Measurements from ENCODE around the gene AGAP5.
"Not testable (repeated sequence)": the region's sequence is repeated elsewhere in the genome, so short reads cannot be mapped to it uniquely, and the experiment has no call there.

The AGAP5 gene

DNA sequence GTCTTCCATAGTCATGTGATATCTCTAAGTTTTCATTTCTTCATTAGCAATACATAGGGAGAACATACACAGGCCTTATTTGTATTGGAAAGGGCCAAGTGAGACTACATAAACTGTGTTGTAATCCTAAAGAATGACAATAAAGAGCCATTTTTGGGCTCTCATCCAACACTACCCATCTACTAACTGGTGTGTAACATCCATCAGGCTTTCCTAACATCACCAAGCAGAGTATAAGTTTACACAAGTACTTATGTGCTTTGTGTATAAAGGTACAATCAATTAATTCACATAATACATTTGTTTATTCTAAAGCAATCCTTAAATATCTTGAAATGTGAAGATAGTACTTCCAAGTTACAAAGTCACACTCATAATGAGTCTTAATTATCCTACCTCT, 2.6 kb downstream of the AGAP5 start:
- DNase-seq (ENCODE audit: low read depth) = peak; percentile 60
- not testable (repeated sequence) for H3K4me3 ChIP-seq (ENCODE audit: low read depth, low read length)

- H3K4me3 ChIP-seq (ENCODE audit: low read depth, low read length); DNase-seq (ENCODE audit: low read depth): not testable (repeated sequence)
Measured at GRCh38 chr10:73690755-73691154, 7.2 kb downstream of the AGAP5 start.

DNA sequence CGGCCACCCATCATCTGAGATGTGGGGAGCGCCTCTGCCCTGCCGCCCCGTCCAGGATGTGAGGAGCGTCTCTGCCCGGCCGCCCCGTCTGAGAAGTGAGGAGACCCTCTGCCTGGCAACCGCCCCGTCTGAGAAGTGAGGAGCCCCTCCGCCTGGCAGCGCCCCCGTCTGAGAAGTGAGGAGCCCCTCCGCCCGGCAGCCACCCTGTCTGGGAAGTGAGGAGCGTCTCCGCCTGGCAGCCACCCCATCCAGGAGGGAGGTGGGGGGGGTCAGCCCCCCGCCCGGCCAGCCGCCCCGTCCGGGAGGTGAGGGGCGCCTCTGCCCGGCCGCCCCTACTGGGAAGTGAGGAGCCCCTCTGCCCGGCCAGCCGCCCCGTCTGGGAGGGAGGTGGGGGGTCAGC, 8.3 kb downstream of the AGAP5 start:
- DNase-seq (ENCODE audit: low read depth) = not testable (repeated sequence)

GRCh38 chr10:73687641-73688040, 10.3 kb downstream of the AGAP5 start:
- DNase-seq (ENCODE audit: low read depth); H3K4me3 ChIP-seq (ENCODE audit: low read depth, low read length): not testable (repeated sequence)

More for the DNA sequence above, 8.3 kb downstream of the AGAP5 start:
- not testable (repeated sequence) for H3K4me3 ChIP-seq (ENCODE audit: low read depth, low read length)

- H3K4me3 ChIP-seq (ENCODE audit: low read depth, low read length) = not testable (repeated sequence)
Measured at GRCh38 chr10:73674546-73674945, 23.4 kb downstream of the AGAP5 start.

DNA sequence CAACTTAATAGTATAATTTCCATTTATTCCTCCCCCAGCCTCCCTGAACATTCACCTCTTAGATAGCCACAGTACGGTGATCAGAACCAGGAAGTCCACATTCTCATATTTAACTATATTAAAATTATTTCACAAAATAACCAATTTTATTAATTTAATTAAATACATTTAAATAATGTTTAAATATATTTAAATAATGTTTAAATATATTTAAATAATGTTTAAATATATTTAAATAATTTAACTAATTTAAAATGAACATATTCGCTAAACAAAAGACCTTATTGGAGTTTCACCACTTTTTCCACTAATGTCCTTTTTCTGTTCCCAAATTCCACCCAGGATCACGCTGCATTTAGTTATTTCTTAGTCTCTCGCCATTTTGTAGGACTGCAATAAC, 29.5 kb downstream of the AGAP5 start:
- not testable (repeated sequence) for H3K4me3 ChIP-seq (ENCODE audit: low read depth, low read length); DNase-seq (ENCODE audit: low read depth)

More at GRCh38 chr10:73674546-73674945, 23.4 kb downstream of the AGAP5 start:
- DNase-seq (ENCODE audit: low read depth) = not testable (repeated sequence)

DNA sequence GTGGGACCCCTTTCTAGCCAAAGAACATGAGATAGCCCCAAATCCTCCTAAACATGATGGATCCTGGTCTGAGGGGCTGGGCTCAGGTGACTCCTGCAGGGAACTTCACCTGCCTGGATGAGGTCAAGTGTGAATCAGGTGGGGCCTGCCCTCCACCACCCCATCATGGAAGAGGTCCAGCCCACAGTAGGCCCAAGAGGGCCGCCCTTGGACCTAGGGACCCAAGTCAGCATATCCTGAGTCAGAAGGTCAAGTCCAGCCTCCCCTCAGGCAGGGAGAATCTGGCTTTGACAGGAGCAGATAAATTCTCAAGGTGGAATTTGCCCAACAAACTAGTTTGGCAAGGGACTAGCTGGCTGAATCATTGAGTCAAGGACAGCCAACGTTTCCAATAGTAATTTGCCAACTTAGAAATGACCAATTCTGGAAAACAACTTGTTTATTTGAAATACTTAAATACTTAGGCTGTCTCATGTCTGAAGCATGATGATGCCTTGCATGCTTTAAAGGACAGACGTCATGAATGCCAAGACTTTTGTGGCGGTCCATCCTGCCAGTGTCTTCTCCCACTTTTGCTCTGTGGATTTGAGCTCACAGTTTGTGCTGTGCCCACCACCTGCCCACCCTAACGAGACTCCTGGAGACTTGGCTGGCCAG, 31.6 kb downstream of the AGAP5 start:
- DNase-seq (ENCODE audit: low read depth) = not testable (repeated sequence)

GRCh38 chr10:73665581-73665980, 32.3 kb downstream of the AGAP5 start:
- not testable (repeated sequence) for H3K4me3 ChIP-seq (ENCODE audit: low read depth, low read length); DNase-seq (ENCODE audit: low read depth)

More for the DNA sequence above, 31.6 kb downstream of the AGAP5 start:
- H3K4me3 ChIP-seq (ENCODE audit: low read depth, low read length) = not testable (repeated sequence)

DNA sequence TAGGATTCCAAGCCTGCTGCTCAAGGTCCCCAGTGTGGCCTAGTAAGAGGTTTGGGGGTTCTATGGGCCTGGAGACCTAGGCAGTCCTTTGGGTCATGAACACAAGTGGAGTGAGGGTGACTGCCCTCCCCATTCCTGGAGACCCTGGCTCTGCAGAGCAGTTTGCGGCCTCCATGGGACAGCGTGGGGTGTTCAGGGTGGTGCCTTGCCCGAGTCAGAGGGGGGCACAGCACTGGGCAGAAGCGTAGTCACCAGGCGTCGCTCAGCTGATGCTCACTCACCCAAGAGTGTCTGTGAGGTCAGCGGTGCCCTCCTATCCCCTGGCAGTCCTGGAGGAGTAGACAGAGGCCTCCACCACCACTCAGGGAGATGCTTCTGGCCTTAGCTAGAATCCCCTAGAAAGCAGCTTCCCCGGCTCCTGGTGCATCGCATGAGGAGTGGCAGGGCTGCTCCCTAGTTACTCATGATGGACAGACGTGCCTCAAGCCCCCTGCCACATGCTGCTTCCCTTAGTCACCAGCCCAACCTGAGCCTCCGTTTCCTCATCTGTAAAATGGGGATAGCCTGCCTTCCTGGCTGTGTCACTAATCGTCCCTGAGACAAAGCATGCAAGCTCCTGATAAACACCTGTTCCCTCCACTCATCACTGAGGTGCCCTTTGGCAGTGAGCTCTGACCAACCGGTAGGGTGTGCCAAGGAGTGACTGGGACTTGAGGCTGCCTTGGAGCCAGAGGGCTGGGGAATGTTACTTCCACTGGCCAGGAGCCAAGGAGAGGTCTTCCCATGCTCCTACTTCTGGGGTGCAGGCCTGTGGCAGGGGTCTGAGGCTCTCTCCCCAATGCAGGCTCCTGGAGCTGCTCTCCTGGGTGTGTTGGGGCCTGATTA, 33.5 kb downstream of the AGAP5 start:
- not testable (repeated sequence) for H3K4me3 ChIP-seq (ENCODE audit: low read depth, low read length); DNase-seq (ENCODE audit: low read depth)

- not testable (repeated sequence) for DNase-seq (ENCODE audit: low read depth); H3K4me3 ChIP-seq (ENCODE audit: low read depth, low read length)
Measured at GRCh38 chr10:73663621-73664020, 34.3 kb downstream of the AGAP5 start.

DNA sequence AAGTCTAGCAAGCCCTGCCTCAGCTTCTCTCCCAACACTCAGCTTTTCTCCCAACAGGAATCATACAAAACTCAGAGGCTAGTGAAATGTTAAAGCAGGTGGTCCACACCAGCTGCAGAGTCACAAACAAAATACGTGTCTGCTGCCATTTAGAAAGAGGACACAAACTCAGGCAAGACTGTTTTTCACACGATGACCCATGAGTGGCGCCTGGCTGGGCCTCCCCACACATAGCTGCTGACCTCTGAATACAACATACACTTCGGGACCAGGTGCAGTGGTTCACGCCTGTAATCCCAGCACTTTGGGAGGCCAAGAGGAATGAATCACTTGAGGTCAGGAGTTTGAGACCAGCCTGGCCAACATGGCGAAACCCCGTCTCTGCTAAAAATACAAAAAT, 35.2 kb downstream of the AGAP5 start:
- DNase-seq (ENCODE audit: low read depth) = not testable (repeated sequence)

DNA sequence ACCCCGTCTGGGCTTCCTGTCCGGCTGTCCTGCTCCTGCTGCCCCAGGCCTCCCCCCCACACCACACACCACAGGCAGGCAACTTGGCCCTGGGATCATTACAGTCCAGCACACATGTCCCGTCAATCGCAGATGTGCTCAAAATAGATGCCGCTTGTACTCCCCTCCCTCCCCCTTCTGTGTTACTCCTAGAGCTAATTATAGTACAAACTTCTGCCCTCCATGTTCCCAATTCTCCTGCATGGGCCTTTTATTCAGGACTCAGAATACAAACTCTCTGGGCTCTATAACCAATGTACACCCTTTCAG, 42.0 kb downstream of the AGAP5 start, which contains the start of gene SYNPO2L:
Gene SYNPO2L (minus strand): TSS at position 40 of the 309 bp plus-strand sequence. CDS start 107 bp downstream, outside the sequence.
- TF ChIP-seq CTCF (IDR thresholded peaks at IDR 0.05; ENCODE audit: control insufficient read depth, extremely low read depth, insufficient read depth) = no peak
- no peak within 1 kb of the TSS for H3K4me3 ChIP-seq (ENCODE audit: low read depth, low read length)
- DNase-seq (ENCODE audit: low read depth) = no peak

More for the DNA sequence above, 35.2 kb downstream of the AGAP5 start:
- not testable (repeated sequence) for H3K4me3 ChIP-seq (ENCODE audit: low read depth, low read length)

- no peak for TF ChIP-seq CTCF (IDR thresholded peaks at IDR 0.05; ENCODE audit: control insufficient read depth, extremely low read depth, insufficient read depth)
- DNase-seq (ENCODE audit: low read depth) = no peak
- no peak overlapping the region for H3K4me3 ChIP-seq (ENCODE audit: low read depth, low read length)
Measured at GRCh38 chr10:73655257-73655989, 42.5 kb downstream of the AGAP5 start.
